SKM-1 (cell line): Measurements from ENCODE around the gene CCDC184.
"Not testable (repeated sequence)": the region's sequence is repeated elsewhere in the genome, so short reads cannot be mapped to it uniquely, and the experiment has no call there.

Experiments used
- DNase-seq: peaks from one replicate; lab custom pipeline; 2025; ENCODE audit not compliant: unreplicated experiment; lab: John Stamatoyannopoulos, UW

CCDC184 gene

DNA sequence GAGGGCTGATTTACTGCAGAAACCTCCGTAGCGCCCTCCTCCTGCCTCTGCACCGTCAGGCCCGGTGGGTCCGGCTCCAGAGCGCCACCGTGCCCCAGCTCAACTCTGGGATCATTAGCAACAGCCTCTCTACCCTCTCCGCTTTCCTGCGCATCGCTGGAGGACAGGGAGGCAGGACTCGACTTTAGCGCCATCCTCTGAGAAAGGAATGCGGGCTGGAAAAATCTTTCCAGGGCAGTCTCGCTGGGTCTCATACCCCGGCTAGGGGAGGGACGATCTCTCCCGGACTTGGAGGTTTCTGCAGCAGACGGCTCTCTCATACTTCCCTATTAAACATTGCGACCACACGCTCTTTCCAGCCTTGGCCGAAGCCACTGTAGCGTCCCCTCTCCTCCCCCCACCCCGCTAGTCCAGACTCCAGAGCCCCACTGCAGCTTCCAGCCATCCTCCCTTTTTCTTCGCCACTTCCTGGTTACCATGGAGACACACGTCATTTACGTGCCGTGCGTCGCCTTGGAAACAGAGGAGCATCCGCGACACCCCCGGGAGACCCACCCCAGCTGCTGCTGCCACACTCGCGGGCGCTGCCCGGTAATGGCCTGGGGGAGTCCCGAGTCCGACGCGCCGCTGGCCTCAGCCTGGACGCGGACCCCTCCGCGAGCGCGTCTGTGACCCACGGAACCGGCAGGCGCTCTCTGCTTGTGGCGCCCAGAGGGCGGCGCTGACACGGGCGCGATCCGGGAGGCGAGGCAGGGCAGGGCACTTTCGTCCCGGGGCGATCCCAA lies at the start of gene CCDC184:
Gene CCDC184, plus strand, starts transcription at position 554 of the 785 bp plus-strand sequence. CDS start 479 bp downstream, outside the sequence.
- DNase-seq: no peak

DNA sequence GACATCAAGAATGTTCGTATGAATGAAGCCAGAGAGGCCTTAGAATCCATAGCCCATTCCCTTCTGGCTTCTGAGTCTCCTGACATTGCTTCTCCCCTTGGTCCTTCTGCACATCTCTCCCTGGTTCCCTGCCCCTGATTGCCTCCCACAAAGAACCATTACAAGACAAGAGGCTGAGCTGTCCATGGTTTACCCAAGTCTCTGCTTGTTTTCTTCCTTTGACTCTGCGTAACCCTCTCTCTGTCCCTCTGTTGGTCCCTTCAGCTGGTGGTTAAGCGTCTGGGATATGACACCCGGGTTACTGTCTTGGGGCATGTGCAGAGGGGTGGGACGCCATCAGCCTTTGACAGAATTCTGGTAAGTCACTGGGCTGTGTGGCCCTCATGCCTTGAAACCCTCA lies 48.4 kb upstream of the CCDC184 start:
- DNase-seq: no peak

DNA sequence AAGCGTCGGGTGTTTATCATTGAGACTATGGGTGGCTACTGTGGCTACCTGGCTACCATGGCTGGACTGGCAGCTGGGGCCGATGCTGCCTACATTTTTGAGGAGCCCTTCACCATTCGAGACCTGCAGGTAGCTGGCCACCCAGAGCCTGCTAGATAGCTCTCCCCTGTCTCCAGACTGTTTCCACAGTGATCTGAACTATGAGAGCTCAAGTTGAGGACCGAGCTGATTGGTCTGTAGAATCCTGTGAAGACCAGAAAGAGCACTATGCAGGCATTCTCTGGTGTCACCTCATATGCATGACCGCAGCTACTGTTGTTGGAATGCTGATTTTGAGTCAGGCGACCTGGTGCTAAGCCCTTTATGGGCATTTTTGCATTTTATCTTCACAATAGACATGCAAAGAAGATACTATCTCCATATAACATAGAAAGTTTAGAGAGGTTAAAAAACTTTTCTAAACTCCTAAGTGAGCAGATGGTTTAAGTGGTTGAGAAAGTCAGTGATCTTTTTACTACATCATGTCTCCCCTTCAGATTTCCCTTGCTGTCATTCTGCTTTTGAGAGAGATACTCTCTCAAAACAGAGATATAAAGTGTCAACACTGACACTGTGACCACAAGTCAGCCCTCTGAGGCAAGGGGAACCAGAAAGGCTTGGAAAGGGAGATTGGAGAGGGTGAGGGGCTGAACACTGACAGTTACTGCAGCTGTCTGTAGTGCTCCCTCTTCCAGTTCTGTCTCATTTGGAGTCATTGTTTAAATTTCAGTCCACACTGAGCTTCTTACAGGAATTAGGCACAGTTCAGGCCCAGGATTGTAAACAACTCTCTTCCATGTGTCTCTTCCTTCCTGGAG lies 40.4 kb upstream of the CCDC184 start:
- no peak for DNase-seq

DNA sequence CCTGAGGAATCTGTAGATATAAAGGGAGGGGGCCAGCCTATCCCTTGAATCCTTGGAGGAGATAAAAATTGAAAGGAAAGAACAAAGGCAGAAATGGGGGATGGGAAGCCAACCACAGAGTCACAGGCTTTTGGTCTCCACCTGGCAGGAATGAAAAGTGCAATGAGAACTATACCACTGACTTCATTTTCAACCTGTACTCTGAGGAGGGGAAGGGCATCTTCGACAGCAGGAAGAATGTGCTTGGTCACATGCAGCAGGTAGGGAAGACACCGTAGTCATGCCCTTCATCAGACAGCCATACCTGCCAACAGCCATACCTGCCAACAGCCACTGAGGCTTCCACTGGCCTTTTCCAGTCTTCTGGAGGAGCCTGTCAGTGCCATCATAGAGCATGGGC lies 39.5 kb upstream of the CCDC184 start:
- no peak for DNase-seq

DNA sequence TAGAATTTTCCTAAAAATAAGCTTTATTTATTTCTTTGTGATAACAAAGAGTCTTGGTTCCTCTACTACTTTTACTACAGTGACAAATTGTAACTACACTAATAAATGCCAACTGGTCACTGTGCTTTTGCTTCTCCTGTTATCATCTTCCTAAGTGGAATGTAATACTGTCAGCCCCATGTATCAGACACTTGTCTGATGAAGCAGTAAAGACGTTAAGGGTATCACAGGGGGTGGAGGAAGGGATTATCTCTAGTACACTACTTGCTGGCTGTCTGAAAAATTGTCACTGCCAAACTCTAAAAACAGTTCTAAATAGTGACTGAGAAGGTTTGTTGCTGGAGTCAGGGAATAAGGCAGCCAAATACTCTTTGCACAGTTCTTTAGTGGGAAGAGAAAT lies 37.5 kb upstream of the CCDC184 start:
- DNase-seq: no peak

DNA sequence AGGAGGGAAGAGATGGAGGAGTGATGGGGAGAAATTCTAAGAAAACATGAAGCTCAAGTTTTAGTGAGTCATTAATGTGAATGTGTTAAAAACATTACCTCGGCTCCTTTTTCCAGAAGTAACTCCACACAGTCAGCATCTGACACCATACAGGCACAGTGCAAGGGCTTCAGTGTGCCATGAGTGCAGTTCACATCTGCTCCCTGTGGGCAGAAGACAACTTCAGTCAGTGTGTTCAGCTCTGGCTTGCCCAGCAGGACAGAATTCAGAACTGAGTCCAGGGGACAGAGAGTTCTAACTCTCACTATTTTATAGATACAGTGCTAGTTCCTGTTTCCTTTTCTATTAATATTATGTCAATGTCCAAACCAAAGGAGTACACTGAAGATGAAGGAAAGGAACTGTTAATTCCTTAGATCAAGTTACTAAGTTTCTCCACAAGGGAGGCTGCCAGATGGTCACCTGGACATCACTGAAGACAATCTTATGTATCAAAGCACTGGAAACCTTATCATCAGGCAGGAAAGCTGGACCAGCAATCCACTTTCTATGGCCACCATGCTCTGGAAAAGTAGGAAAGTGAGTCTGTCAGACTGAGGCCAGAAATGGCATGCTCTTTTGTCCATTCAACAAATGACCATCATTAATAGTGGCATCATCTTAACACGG lies 32.2 kb upstream of the CCDC184 start:
- no peak for DNase-seq

DNA sequence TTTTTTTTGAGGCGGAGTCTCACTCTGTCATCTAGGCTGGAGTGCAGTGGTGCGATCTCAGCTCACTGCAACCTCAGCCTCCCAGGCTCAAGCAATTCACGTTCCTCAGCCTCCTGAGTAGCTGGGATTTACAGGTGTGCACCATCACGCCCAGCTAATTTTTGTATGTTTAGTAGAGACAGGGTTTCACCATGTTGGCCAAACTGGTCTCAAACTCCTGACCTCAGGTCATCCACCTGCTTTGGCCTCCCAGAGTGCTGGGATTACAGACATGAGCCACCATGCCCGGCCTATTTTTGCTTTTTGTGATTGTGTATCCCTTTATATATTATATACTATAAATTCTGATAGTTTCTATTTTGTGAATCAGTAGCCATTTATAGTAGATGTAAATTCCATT lies 27.7 kb upstream of the CCDC184 start:
- not testable (repeated sequence) for DNase-seq

DNA sequence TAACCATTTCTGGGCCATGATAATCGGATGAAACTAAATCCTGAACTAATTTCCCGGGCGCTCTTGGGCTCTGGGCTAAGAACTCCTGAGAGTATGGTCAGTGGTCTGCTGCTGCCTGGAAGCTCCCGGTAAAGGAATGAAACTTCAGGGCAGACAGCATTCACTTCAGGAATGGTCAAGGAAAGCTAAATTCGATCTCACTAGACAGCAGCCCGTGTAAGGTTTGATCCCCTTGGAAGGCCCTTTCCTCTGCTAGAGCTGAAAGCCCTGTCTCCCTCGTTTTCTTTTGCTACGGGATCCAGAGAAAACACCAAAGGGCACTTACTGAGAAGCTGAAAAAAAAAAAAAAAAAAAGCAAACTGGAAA lies 26.8 kb upstream of the CCDC184 start:
- no peak for DNase-seq

DNA sequence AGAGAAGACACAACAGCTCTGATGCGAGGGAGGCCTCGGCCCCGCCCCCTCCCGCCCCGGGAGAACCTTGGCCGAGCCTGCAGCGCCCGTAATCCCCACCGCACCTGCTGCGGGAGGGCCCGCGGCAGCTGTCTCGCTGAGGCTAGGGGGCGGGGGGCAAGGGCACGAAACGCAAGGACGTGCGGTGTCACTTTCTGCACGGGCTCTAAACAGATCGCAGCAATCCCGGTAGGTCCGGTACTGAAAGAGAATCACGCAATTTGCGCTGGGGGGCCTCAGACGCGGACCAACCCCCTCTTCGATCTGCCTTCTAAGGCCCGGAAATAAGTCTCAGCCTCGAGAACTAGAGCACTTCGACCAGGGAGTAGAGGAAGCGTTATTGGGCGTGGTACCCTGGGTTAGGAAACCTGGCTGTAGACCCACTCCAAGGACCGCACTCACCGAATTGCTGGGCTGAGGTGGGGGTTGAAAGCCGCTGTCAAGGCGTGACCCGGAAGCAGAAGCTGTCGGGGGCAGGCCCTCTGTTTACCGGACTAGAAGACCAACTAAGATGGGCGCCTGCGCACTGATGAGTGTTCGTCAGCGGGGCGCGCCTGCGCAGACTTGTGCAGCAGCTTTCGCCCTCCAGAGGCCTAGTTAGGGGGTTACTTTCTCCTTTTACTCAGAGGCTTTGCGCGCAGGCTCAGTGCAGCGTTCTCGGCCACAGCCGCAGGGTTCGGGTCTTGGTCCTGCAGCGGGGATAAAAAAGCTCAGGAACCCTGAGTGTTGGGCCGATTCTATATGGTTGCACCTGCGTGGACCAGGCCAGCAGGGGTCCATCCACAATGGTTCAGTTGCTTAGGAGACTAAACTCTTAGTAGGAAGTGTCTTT lies 26.2 kb upstream of the CCDC184 start, which contains the start of gene ASB8:
Gene ASB8, minus strand, starts transcription at position 498 of the 871 bp plus-strand sequence. CDS start 4,019 bp downstream, outside the sequence.
- peak; percentile 88 for DNase-seq

DNA sequence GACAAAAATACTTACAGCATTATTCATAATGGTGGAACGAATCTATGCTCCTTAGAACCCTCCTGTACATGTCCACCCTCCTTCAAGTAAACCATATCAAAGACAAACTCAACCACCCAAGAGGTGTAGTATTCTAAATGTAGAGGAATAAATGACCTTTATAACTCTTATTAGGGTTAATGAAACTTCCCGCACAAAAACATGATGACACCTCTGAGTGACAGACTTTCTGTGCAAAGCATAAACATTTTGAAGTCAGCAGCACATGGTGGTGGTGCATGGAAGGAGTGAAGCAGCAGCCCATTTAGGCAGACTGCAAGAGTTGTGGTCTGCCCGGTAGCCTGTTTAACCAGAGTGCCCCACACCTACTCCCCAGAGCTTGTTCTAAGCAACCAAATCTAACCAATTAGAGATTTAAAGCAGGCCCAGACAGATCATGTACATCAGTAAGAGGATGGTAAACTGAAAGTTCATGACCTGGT lies 25.5 kb upstream of the CCDC184 start:
- DNase-seq: no peak

DNA sequence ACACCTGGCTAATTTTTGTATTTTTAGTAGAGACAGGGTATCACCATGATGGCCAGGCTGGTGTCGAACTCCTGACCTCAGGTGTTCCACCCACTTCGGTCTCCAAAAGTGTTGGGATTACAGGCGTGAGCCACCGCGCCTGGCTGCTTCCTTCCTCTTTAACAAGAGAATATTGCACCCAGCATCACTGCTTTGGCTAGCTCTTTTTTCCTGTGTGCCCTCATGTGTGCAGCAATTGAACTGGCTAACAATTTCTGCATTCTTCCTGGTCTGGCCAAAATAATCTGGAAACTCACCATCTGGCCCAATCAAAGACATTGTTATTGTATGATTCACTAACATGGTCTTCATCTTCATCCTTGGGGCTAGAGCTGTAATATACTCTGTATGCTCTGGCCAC lies 23.4 kb upstream of the CCDC184 start:
- no peak for DNase-seq

DNA sequence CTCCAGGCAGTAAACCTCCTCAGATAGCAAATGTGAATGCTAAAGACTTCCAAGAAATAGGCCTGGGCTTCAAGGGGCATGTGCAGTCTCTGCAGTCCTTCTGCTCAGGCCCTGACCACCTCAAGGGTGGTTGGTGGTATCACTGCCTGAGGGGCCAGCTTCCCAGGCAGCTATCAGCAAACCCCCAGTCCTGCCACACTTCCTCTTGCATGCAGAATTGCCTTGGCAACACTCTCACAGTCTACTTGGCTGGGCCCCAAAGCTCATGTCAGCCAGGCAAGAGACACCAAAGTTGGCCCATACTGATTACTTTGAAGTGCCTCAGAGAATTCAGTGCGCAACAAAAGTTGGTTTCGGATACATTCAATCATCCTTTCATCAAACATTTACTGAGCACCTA lies 22.6 kb upstream of the CCDC184 start:
- no peak for DNase-seq

DNA sequence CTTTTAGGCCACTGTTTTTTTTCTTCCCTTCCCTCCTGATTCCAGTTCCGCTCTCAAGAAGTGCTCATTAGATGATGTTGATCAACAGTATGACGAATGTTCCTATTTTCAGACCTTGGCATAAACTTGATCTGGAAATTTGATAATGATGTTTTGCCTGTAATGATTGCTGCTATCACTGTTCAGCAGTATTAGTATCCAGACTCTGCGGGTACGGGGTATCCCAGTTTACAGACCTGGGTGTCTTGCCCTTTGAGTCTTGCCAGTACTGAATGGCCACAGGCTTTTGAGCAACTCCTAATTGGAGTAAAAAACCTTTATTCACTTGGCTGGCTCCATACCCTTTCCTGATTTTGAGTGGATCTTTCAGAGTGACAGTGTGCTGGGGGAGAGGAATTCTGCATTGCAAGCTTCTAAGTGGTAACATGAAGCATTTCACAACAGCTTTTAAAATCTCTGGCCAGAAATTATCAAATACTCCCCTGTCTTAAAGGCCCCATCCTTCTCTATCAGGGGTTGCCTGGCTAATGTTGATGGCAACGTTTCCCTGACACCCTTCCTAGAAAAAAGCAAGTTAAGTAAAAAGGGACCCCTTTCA lies 20.2 kb upstream of the CCDC184 start:
- no peak for DNase-seq

DNA sequence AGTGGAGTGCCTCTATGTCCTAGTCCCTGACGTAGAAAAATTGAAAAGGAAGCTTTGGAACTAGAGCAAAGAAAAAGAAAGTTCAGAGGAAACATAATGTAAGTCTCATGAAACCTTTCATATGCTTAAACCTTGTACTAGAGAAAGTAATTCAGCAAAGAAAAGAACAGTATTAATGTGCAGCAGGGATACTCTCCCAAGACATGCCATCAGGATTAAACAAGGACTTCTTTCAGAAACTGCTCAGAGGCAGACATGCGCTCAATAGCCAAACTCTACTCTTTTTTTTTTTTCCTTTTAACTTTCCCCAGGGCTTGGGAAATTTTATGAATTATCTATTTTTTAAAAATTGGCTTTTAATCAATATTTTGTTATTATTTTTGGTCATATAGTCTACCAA lies 19.0 kb upstream of the CCDC184 start:
- DNase-seq: no peak

DNA sequence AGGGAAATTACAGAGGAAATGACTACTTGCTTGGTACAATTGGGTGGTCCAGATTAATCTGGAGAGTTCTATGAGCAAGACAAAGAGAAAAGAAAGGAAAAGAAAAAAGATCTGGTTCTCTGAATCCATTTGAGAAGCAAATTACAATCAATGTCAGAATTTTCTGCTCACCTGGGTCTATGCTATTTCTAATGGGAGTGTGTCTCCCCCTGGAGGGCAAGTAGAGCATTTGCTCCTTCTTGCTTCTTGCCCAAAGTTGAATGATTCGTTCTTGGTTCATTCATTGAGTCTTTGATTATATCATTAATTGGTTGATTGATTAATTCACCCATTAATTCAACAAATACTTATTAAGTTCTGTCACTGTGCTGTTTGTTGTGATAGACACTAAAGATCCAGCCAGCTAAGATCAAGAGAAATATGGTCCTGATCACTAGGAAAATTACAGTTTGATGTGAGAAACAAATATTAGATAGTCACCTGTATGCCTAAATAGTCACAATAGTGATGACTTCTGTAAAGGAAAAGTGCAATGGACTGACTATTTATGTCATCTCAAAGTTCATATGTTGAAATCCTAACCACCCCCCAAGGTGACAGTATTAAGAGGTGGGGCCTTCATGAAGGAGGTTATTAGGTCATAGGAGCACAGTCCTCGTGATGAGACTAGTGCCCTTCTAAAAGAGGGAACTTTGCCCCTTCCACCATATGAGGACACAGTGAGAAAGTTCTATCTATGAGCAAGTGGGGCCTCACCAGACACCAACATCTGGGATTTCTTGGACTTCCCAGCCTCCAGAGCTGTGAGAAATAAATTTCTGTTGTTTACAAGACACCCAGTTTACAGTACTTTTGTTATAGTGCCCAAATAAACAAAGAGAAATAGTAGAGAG lies 18.1 kb upstream of the CCDC184 start:
- peak; percentile 32 for DNase-seq

DNA sequence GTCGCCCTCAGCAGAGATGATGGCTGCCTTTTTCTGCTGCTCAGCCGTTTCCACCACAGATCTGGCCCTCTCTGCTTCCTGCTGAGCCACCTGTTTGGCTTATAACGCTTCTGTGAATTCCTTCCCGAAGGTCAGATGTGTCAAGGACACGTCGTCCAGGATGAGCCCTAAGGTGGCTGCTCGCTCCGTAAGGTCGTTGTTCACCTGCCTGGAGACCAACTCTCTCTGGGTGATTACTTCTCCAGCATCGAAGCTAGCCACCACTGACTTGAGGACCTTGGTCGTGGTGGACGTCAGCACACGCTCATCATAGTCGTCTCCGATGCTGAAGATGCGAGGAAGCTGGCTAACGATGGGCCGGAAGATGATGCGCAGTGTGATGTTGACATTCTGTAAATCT lies 14.4 kb upstream of the CCDC184 start:
- DNase-seq: no peak

DNA sequence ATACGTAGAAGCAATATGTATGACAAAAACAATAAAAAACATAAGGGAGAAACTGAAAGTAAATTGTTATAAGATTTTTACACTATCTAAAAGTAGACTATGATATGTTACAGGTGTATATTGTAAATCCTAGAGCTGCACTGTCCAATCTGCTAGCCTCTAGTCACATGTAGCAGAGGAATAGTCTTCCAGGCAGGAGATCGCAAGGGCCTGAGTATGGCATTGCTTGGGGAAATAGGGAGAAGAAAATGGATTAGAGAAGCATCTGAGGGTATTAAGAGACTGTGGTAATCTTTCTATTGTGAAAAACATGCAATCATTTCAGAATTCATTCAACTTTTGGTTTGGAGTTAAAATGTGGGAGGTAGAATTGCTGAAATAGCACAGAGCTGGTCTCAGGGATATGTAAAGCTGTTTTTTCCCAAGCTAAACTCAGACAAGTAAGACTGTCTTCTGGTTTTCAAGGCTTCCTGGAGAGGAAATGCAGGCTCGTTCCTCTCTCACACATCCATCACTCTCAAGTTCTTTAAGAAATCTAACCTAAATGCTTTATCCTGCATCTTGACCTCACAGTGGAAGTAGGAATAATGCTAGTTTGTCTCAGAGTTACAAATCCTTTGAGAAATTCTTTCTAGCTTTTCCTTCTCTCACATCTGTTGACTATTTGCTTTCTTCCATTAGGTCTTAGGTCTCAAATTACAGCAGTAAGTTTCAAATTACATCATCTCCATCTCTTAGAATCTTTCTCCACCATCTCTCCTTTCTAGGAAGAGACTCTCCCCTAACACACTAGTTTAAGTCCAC lies 7.6 kb upstream of the CCDC184 start:
- no peak for DNase-seq

DNA sequence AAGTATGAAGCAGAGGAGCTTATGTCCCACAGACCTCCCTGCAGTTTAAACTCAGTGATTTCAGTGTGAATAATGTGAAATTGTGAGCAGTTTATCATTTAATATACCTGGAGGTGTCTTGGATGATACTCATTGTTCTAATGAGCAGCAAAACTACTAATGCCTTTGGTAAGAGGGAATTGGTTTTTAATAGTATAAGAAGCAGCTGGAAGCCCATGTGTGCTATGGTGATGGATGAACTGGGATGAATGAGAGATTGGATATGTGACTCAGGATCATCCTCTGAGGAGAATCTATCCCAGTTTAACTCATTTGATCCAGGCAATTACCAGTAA lies 7.1 kb upstream of the CCDC184 start:
- DNase-seq: no peak
